ENCODE measurements around the gene TRAPPC6A. TPM values are rescaled to one million over a fixed set of nuclear protein-coding genes. Genes with fewer than 3 reads are reported as not detected.

Gene TRAPPC6A
- total RNA-seq, 4 donors from 2014 or later: 18.4 to 29.2 (median 24.8) TPM

GRCh38 chr19:45184115-45184514 lies 6.1 kb upstream of the TRAPPC6A start:
- H3K4me1 ChIP-seq: peaks cover 11 to 16% of the 10 kb centered on the region in 2 donors
- no peak for DNase-seq
- H3K36me3 ChIP-seq: peaks cover 0 to 11% of the 10 kb centered on the region in 2 donors
- H3K27ac ChIP-seq: no peak overlapping the region
- no peak for ATAC-seq
- no peak for TF ChIP-seq POLR2A (IDR thresholded peaks at IDR 0.05)
- H3K4me3 ChIP-seq: no peak overlapping the region
- no peaks in the 10 kb centered on the region for H3K27me3 ChIP-seq
- in situ Hi-C loops (cut with MboI; ENCODE audit: low sequenced_read_pairs in 4 of 4): no loop called here
- intact Hi-C loops (cut with DNase I; ENCODE audit: low total_unique reads): no loop called here
- no peaks in the 10 kb centered on the region for H3K9me3 ChIP-seq

GRCh38 chr19:45182758-45183157 lies 4.7 kb upstream of the TRAPPC6A start:
- no peak for TF ChIP-seq POLR2A (IDR thresholded peaks at IDR 0.05)
- no peak for TF ChIP-seq CTCF (IDR thresholded peaks at IDR 0.05 in 4 of 5, conservative IDR thresholded peaks at IDR 0.05 in 1 of 5)
- intact Hi-C loops (cut with DNase I; ENCODE audit: low total_unique reads) (no loop called here), in situ Hi-C loops (cut with MboI; ENCODE audit: low sequenced_read_pairs in 4 of 4) (no loop called here)
- Histone ChIP-seq H3K4me3 (no peak overlapping the region), H3K9me3 (no peaks in the 10 kb centered on the region), H3K27me3 (no peaks in the 10 kb centered on the region), H3K27ac (no peak overlapping the region), H3K4me1 (peaks cover 11 to 16% of the 10 kb centered on the region in 2 donors), H3K36me3 (peaks cover 0 to 11% of the 10 kb centered on the region in 2 donors)
- DNase-seq (no peak), ATAC-seq (no peak)

- Histone ChIP-seq H3K27ac (no peak overlapping the region), H3K9me3 (no peaks in the 10 kb centered on the region), H3K27me3 (no peaks in the 10 kb centered on the region), H3K36me3 (peaks cover 0 to 11% of the 10 kb centered on the region in 2 donors), H3K4me1 (peaks cover 16 to 25% of the 10 kb centered on the region in 2 donors), H3K4me3 (no peak overlapping the region)
- DNase-seq: no peak
- in situ Hi-C loops (cut with MboI; ENCODE audit: low sequenced_read_pairs in 4 of 4) (no loop called here), intact Hi-C loops (cut with DNase I; ENCODE audit: low total_unique reads) (no loop called here)
- no peak for TF ChIP-seq POLR2A (IDR thresholded peaks at IDR 0.05)
- TF ChIP-seq CTCF (IDR thresholded peaks at IDR 0.05 in 4 of 5, conservative IDR thresholded peaks at IDR 0.05 in 1 of 5): no peak
- ATAC-seq: no peak
These were observed 2.9 kb upstream of the TRAPPC6A start for GRCh38 chr19:45180936-45181335.

- Histone ChIP-seq H3K36me3 (peaks cover 0 to 11% of the 10 kb centered on the region in 2 donors), H3K4me1 (peaks cover 16 to 25% of the 10 kb centered on the region in 2 donors), H3K9me3 (no peaks in the 10 kb centered on the region), H3K27me3 (no peaks in the 10 kb centered on the region), H3K4me3 (peak overlapping the region; percentile 60 to 92 (median 80)), H3K27ac (peak overlapping the region; percentile 85 to 96 (median 94))
- ATAC-seq: no peak
- in situ Hi-C loops (cut with MboI; ENCODE audit: low sequenced_read_pairs in 4 of 4): no loop called here
- no peak for TF ChIP-seq POLR2A (IDR thresholded peaks at IDR 0.05)
- no peak for TF ChIP-seq CTCF (IDR thresholded peaks at IDR 0.05 in 4 of 5, conservative IDR thresholded peaks at IDR 0.05 in 1 of 5)
- intact Hi-C loops (cut with DNase I; ENCODE audit: low total_unique reads): loop anchor here (2.0 to 5.0 kb wide), 3 partner anchors 71 to 333 kb away; partner anchors contain the start of genes MARK4, NECTIN2, PPM1N and RTN2
- DNase-seq: no peak
These were observed 1.9 kb upstream of the TRAPPC6A start for GRCh38 chr19:45179892-45180370.

GRCh38 chr19:45179072-45179891 lies 1.2 kb upstream of the TRAPPC6A start:
- TF ChIP-seq CTCF (IDR thresholded peaks at IDR 0.05 in 4 of 5, conservative IDR thresholded peaks at IDR 0.05 in 1 of 5) (no peak), POLR2A (IDR thresholded peaks at IDR 0.05) (no peak)
- Histone ChIP-seq H3K36me3 (peaks cover 0 to 11% of the 10 kb centered on the region in 2 donors), H3K27ac (peak overlapping the region; percentile 85 to 96 (median 94)), H3K9me3 (no peaks in the 10 kb centered on the region), H3K4me1 (peaks cover 16 to 25% of the 10 kb centered on the region in 2 donors), H3K27me3 (no peaks in the 10 kb centered on the region), H3K4me3 (peak overlapping the region; percentile 60 to 92 (median 80))
- ATAC-seq: no peak
- intact Hi-C loops (cut with DNase I; ENCODE audit: low total_unique reads) (loop anchor here (2.0 to 5.0 kb wide), 3 partner anchors 72 to 332 kb away; partner anchors contain the start of genes MARK4, NECTIN2, PPM1N and RTN2), in situ Hi-C loops (cut with MboI; ENCODE audit: low sequenced_read_pairs in 4 of 4) (no loop called here)
- no peak for DNase-seq
